EH (cell line): ENCODE data around the gene RGS1.

Experiments
- DNase-seq: peaks from one replicate; pipeline ENCODE4 v3.0.0-alpha.2; 2015; ENCODE audit warnings: low read depth

The RGS1 gene

DNA sequence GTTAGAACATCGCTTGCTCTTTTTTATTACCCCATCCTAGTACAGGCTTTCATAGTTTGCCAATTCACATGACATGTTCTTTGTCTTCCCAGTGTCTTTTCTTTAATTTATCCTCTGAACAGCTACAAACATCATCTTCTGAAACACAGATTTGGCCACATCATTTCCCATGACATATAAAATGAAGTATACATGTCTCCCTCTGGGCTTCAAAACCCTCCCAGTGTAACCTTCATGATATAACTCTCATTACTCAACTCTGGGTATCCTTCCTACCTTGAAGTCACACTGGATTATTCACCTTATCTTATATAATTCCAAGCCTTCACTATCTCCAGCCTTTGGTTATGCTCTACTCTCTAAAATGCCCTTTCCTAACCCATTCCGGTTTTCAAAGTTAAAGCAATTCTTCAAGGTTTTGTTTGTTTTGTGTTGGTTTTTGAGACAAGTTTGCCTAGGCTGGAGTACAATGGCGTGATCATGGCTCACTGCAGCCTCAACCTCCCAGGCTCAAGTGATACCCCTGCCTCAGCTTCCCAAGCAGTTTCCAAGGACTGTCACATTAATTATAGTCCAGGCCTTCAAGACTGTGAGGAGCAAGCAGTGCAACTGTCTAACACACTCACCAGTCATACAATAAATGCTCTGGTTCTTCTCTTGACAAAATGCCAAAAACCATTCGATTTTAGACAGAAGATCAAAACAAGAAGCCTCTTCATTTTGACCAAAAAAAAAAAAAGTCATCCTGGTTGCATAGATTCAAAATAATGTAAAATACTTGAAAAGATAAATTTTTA lies 5.8 kb downstream of the RGS1 start:
- DNase-seq: no peak

DNA sequence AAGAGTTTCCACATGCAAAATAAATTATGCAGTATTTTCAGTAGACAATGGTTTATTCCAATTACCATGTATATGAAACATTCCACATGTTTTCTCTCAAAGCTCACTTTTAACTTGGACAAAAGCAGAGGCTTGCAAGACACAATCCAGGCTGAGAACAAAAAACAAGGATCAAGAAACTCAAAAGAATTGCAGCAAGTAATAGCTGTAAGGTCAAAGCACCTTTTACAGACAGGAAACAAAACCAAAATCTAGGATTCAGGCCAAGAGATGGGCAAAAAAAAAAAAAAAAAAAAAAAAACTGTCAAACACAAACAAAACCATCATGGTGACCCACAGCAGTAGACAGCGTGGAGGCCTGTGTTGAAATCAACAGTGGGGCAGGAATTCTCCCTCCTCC lies 9.3 kb downstream of the RGS1 start:
- DNase-seq: no peak

DNA sequence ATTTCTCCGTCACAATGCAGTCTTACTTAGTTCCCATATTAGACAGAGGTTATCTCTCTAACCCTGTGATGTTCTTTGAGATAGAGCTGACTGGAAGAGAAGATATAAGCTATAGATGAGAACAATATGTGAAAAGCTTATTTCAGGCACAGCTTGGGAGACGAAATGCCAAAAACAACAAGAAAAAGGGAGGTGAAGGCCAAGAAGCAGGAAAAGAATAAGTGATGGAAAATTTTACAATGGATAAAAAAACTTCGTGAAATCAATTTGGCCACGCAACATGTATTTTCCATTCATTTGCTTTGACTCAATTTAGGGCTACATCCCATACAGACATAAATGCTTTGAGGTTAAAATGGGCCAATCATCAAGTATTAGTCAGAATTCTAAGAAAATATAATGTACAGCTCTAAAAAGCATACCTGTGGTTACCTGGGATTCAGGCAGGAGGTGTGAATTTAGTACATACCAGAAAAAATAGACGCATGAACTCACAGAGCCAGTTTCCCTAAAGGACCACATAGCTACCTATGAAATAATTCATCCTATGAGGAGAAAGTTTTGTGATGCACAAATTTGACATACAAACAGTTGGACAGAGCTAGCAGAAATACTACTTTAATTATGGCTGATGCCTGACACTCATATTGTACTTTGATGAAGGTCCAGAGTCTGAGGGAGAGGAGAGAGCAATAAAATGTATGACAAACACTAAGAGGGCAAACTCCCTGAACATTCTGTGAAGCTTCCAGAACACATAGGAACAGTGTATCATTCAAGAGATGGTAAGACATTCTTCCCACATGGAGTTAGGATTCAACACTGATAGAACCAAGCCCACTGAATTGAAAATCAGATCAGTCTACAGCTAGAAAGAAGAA lies 12.1 kb downstream of the RGS1 start:
- DNase-seq: no peak

DNA sequence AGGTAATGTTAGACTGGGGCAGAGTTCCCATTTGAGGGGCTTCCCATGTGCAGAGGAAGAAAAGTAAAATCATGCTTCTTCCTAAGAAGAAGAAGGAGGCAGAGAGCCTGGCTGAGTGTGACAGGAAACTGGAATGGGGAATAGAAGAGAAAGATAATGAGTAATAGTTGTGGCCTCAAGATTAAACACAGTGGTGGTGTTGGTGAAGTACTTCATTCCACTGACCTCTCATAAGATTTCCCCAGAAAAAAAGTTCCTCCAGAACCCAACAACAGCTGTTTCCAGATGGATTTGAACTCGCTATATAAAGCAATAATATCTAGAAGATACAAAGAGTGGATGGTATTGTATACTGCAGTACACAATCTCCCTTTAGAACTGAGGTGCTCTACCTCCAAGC lies 13.0 kb downstream of the RGS1 start:
- peak; percentile 61 for DNase-seq

DNA sequence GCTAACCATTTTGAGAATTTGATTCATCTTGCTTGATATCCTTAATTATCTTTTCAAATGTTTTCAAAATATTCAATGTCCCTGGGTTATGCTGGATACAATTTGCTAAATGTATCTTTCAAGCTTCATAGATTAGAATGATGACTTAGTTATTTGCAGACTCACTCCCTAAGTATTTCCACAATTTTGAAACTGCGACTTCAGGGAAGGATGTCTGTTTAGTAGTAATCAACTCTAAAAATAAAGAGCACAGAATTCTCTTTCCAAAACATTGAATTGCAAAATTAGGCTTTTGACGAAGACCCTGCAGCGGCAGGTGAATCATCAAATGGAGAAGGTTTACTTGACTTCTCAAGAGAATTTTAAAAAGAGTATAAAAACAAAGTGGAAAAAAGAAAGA lies 14.2 kb downstream of the RGS1 start:
- DNase-seq: peak; percentile 54

DNA sequence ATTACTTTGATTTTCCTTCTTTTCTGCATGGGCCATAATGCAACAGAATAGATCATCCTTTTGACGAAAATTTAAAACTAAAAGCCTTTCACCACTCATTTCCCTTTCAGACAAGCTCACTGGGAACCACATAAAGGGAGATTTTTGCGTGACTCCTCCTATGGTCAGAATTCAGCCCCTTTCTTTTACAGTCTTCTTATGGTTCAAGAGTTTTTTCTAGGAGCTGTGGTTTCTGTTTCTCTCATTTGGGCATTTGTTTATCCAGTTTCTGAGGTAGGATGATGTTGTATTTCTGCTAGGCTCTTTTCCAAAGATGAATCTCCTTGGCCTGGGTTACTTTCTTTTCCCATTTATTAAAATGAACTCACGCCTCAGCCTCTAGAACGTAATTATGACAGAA lies 16.9 kb downstream of the RGS1 start:
- DNase-seq: no peak

DNA sequence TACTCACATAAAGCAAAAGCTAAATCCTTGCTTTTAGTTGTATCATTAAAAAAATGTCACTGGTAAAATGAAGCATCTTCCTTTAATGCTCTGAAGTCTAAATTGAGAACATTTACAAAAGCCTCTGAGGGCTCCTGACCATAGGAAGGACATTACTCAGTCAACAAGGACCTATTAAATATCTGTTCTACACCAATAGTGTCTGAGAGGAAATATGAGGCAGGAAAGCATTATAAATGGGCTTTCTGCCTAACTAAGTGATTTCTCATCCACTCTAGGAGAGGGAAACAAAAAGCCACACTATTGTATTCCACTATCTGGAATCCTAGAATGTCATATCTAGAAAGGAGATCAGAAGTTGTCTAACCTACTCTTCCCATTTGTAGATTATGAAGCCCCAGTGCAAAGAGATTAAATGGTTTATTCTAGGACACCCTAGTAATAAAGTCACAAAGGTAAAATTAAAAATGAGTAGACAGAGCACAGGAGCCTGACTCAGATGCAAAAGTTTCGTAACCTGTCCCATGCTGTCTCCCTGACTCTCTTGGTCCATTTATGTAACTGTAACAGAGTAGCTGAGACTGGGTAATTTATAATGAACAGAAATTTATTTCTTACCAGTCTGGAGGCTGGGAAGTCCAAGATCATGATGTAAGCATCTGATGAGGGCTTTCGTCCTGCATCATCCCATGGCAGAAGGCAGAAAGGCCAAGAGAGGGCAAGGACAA lies 17.6 kb downstream of the RGS1 start:
- DNase-seq: peak; percentile 26

DNA sequence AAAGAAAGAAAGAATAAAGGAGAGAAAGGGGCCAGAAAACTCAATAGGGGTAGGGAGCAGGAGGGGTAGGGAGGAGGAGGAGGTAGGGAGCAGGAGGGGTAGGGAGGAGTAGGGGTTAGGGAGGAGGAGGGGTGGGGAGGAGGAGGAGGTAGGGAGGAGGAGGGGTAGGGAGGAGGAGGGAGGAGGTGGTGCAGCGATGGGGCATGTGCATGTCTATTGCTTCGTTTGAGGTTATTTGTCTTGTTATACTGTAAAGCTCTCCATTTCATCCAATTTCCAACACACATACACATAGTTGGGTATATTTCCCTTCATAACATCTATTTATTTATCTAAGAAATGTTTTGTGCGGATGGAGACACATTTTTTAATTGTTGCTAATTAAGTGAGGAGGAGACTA lies 19.7 kb downstream of the RGS1 start:
- DNase-seq: no peak

DNA sequence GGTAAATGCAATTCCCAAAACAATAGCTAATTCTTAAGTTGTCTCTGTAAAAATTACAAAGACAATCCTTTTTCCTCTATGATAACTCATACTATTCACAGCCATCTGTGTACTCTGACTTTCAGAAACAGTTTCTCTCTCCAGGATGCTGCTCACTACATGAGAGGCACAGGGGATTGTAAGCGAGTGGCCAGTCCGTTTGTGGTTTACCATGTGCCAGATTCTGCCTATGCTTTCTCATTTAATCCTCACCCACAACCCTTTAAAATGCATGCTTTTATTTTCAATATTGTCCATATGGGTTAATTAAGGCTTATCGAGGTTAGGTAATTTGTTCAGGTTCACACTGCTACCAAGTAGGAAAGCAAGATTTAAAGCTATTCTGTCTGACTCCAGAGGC lies 23.0 kb downstream of the RGS1 start:
- no peak for DNase-seq

DNA sequence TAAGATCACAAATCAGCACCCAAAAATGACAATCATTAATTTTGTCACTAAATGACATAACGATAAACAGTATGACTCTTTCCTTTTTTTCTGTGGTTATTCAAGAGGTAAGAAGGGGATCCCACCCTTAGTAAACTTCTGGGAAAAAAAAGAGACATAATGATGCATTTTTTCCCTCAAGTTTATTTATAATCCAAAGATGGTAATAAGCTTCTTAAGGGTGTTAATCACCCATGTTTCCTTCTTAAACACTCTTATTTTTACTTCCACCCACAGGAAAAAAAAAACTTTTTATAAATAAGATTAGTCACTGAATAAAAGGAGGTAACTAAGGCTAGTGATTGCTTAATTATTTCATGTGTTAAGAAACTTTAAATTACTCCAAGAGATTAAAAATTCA lies 24.7 kb downstream of the RGS1 start:
- DNase-seq: no peak

DNA sequence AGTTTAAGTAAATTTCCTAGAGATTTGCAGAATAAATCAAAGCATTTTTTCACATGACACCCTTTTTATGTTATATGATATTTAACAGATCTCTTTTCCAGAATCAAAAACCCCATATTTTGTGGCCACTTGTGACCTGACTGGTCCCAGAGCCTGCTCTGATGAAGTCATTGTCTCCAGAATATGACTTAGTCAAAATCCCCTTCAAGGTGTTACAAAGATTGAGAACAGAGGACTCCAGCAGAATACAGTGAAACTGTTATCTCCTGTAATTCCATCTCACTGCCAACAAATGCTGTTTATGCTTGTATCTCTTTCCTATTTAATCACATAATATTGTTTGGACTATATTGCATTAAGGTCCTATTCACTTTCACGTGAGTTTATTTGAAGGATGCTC lies 25.6 kb downstream of the RGS1 start:
- DNase-seq: no peak

DNA sequence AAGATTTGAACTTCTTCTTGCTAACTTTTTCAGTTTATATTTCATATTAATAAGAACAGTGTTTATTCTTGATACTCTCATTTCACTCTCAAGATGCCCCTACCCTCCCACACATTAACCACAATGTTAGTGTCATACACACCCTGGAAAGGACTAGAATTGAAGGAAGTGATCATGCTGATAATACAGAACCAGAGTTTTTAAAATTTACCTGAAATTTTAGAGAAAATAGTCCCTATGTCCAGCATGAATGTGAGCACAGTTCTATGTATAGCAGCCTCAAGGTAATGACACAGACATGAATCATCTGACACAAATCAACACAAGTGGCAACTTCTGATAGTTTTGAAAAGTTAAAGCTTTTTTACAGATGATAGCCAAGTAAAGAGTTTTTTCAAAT lies 26.0 kb downstream of the RGS1 start:
- peak; percentile 13 for DNase-seq

DNA sequence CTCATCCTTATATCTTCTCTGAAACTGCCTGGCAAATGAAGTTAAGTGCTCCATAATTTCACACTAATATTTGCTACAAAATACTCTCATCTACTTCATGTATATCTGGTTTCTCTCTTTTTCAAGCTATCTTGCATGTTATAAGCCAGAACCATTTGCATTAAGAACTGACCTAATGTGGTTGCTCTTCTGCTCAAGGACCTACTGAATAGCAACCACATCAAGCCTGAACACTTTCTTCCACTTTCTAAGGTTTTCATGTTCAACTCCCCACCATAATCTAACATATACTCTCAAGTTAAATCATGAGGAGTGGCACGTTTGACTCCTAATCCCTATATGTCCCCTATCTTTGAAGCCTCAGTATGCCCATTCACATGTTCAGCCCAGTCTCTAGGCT lies 27.2 kb downstream of the RGS1 start:
- DNase-seq: no peak

DNA sequence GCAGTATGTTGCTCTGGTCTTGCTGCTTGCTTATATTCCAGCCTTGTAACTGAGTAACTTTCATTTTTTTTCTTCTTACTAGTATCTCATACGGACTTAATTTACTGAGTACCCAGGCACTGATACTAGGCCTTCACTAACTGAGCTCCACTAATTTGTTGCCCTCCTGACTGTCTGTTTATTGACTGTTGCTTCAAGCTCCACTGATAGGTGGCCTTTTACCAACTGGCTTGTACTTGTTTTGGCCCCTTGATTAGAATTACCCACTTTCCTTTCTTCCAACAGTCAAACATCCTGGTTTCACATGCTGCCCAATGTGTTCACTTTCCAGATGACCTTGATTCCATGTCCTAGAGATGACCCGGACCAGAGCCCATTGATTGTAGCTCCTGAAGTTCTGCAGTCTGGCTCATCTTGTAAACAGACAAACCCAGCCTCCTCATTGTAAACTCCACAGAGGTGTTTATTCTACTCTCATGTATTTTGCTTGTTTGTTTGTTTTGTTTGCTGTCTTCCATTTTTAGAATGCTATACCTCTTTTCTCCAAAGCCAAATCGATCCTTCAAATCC lies 27.7 kb downstream of the RGS1 start:
- no peak for DNase-seq

DNA sequence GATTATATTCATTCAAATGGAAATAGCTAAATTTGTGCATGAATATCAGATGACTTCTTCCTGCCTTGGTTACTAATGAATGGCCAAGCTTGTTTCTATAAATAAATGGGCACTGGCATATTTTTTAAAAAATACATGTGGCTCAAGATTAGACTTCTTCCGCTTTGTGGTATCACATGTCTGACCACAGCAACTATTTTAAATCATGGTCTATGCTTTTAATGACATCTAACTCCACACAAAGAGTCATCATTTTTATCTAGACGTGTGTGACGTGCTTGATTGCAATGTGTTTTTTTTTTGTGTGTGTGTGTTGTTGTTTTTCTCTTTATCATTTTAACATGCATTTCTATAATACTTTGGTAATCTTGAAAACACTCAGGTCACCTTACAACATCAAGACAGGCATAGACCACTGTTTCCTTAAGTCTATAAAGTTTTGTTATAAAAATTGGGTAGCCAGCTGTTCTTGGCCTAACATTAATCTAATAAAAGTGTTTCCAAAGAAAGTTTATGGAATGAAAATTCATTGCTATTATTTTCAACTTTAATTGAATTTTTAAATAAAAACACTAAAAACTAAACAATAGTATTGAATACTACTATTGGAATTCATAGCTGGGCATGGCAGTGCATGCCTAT lies 29.5 kb downstream of the RGS1 start:
- DNase-seq: peak; percentile 10

DNA sequence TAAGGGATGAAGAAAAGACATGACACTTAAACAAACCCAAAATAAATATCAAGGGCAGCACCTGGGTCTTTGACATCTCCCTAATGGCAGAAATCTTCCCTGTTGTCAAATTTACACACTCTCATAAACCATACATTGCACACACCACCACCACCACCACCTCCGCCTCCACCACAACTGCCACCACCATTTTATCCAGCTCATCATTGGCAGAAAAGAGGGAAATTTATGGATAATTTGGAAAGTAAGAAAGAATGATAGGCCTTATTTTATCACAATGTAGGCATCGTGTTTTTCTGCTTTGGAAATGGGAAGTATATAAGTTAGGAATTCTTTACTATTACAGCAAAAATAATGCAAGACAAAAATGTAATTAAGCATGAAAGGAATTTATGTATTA lies 33.1 kb downstream of the RGS1 start:
- DNase-seq: no peak

DNA sequence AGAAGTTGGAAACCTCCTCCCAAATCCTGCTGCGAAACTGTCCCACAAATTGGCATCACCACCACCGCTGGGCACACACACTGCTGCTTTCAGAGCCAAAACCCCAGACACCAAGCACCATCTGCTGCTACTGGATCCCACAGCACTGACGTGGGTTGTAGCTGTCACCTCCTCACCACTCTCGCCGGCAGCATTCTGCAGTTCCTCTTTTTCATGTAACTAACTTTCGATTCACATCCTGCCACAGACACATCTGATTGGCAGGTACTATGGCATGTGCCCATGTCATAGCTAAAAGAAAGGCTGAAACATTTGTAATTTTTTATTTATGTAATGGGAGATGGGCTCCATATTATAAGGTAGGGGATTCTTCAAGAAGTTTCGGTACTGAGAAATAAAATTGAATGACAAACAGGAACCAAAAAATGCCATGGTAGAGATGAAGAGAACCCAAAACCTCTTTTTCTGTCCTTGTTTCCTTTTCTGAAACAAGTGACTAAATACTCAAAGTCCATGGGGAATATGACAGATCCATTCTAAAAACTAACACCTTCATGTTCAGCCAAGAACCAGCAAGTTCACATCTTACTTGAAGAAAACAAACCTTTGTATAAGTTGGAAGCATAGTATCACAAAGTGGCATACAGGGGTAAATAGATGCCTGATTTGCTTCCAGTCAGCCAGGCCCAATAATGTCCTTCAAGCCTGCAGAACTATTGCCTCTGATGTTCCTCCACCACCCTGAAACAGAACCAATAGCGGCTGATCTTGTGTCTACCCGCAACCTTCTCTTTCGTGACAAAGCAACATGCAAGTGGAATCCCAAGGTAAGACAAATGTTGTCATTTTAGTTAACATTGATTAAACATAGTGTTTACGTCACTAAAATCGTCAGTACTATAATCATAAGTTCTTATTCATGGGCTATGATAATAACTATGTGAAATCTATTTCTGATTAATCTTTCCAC lies 33.8 kb downstream of the RGS1 start:
- no peak for DNase-seq

DNA sequence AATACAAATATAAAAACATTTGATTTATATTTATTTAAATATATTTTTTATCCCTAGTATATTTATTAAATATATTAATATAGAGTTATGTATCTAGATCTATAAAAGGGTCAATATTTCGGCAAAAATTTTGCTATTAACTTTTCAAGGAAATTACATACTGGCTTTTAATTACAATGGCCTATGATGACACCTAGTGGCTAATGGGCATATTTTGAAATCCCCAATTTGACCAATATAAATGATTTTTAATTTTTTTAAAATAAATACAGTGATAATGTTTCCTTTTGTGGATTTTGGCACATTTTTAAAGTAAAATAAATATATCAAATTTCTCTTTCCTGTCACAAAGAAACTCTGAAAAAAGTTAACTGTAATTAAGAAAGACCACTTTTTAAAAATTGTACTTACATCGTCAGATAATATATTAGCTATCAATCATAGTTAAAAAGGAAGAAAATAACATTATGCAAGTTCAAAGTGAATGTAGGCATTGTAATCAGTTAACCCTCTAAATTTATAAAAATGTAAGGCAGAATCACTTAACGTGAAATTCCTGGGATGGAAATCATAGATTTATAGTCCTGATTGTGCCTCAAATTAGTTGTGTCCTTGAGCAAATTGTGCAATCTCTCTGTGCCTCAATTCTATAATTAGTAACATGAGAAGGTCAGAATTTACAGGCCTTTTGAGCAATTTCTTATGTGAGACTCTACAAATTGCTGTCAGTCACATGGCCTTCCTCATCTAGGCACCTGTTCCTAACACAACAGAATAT lies 34.7 kb downstream of the RGS1 start:
- DNase-seq: peak; percentile 46

DNA sequence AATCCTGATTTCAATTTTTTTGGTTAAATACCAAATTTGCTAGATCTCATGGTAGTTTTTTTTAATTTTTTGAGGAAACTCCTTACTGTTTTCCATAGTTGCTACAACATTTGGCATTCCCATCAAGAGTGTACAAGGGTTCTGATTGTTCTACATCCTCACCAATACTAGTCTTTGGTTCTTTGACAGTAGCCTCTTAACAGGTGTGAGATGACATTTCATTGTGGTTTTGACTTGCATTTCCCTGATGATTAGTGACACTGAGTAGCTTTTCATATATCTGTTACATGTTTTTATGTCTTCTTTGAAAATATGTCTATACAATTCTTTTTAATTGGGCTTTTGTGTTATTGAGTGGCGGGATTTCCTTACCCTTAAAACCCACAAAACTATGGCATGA lies 39.5 kb downstream of the RGS1 start:
- DNase-seq: no peak

DNA sequence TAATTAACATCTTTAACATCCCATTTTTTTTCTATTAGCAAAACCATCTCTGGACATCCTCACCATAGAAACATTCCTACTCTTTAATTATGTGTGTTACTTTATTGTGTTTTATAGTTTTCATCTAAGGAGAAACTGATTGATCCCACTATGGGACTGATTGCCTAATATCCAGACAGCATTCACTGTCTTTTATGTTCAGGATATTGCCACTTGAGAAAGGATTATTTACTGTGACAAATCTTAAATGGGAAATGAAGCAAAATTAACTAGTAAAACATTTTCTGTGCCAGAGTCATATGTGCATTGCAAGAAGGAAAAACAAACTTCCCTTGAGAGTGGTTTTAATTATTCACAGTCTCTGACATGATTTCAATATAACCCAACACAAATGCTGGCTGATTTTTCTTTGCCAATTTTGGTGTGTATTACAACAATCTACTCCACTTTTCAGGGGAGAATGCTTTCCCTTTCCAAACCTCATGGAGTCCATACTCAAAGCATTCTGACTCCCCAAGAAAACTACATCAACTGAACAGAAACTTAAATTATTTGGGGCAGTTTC lies 44.6 kb downstream of the RGS1 start:
- DNase-seq: no peak
